Ascending aorta (tissue), 2 donors: Measurements from ENCODE around the gene METTL15. TPM values are rescaled to one million over a fixed set of nuclear protein-coding genes. Genes with fewer than 3 reads are reported as not detected.
A peak's percentile ranks its signal among the peaks of the same experiment; 100 is the strongest.

ENCODE experiments used
- DNase-seq, 2 donors: peaks; one replicate each; pipeline ENCODE4 v3.0.0-alpha.2; 2019; ENCODE audit warnings: low spot score in 2 of 2
- H3K27ac ChIP-seq, 2 donors: fragments of 200-600 bp; sonication (generic); one replicate each; pipeline ENCODE4 v1.5.1; 2016 to 2017; ENCODE audit warnings: mild to moderate bottlenecking in 1 of 2
- H3K27me3 ChIP-seq: fragments of 200-600 bp; sonication (generic); one replicate; pipeline ENCODE4 v1.5.1; 2017
- H3K36me3 ChIP-seq, 2 donors: fragments of 200-600 bp; sonication (generic); one replicate each; pipeline ENCODE4 v1.5.1; 2016
- H3K4me1 ChIP-seq, 2 donors: fragments of 200-600 bp; sonication (generic); one replicate each; pipeline ENCODE4 v1.5.1; 2016 to 2017; ENCODE audit warnings: mild to moderate bottlenecking in 1 of 2
- H3K4me3 ChIP-seq, 2 donors: fragments of 200-600 bp; sonication (generic); one replicate each; pipeline ENCODE4 v1.5.1; 2016 to 2017; ENCODE audit warnings: mild to moderate bottlenecking in 1 of 2
- H3K9me3 ChIP-seq, 2 donors: fragments of 200-600 bp; sonication (generic); one replicate each; pipeline ENCODE4 v1.5.1; 2016
- intact Hi-C: fragments of 100-400 bp; cut with DNase I; formaldehyde crosslinking; loops from one replicate; pipeline ENCODE4 v1.15.1; 2023
- total RNA-seq: library from RNA; depleted of rRNA; stranded (reverse); fragments of >200 nt; gene quantifications from one replicate; pipeline ENCODE4 v1.1.0, GENCODE V29; 2016
- TF ChIP-seq, protein P1 (sequence below), 3 experiments: fragments of 200-600 bp in 2 of 3; fragments of 450-650 bp in 1 of 3; sonication (generic) in 2 of 3; IDR thresholded peaks; one replicate each; pipeline ENCODE4 v1.5.1; 2016 to 2019; ENCODE audit warnings: antibody characterized with exemption in 3 of 3, mild to moderate bottlenecking in 1 of 3, moderate library complexity in 1 of 3

The METTL15 gene, protein sequence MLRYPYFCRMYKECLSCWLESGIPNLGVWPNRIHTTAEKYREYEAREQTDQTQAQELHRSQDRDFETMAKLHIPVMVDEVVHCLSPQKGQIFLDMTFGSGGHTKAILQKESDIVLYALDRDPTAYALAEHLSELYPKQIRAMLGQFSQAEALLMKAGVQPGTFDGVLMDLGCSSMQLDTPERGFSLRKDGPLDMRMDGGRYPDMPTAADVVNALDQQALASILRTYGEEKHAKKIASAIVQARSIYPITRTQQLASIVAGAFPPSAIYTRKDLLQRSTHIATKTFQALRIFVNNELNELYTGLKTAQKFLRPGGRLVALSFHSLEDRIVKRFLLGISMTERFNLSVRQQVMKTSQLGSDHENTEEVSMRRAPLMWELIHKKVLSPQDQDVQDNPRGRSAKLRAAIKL
- 0.32 TPM for total RNA-seq

DNA sequence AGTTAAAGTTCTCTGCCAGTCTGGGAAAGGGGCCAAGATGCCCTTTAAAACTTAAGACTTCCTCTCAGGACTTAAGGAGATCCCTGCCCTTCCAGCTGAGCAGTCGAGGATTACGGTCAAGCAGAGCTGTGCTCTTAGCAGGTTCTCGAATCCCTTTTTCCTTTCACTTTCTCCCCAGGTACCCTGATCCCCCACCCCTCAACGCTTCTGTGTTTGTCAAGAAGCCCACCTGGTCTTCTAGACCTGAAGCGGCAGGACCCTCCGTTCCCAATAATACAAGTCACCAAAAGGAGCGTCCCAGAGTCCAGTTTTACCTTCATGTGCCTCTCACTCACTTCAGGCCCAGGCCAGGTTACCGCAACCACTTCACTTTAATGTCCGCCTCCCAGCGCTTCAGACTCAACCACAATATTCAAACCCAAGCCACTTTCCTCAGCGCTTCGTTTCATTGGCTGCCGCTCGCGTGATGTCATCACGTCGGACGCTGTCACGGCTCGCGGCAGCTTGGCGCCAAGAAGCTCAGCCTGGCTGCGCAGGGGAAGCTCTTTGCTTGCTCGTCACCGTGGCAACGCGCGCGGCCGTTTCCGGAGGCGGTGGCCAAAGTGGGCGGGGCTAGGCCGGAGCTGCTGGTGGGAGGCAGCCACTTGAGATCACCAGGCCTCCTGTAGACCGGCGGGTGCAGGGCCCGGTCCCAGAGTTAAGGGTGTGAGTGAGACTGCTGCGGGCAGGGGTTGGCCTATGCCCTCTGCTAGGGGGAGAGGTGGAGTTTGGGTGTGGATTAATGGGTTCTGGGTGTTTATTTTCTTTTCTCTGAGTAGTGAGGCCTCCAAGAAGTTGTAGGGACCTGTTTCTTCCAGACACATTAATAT is at the start of gene METTL15, which contains the start of gene KIF18A:
Gene METTL15 (plus strand): TSS at position 639 of the 869 bp plus-strand sequence. CDS start 4,947 bp downstream, outside the sequence.
Gene KIF18A (minus strand): TSS at position 407 of the 869 bp plus-strand sequence. CDS start 10,209 bp downstream, outside the sequence.
- TF ChIP-seq, protein P1, sequence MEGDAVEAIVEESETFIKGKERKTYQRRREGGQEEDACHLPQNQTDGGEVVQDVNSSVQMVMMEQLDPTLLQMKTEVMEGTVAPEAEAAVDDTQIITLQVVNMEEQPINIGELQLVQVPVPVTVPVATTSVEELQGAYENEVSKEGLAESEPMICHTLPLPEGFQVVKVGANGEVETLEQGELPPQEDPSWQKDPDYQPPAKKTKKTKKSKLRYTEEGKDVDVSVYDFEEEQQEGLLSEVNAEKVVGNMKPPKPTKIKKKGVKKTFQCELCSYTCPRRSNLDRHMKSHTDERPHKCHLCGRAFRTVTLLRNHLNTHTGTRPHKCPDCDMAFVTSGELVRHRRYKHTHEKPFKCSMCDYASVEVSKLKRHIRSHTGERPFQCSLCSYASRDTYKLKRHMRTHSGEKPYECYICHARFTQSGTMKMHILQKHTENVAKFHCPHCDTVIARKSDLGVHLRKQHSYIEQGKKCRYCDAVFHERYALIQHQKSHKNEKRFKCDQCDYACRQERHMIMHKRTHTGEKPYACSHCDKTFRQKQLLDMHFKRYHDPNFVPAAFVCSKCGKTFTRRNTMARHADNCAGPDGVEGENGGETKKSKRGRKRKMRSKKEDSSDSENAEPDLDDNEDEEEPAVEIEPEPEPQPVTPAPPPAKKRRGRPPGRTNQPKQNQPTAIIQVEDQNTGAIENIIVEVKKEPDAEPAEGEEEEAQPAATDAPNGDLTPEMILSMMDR (IDR thresholded peaks at IDR 0.05): no peak
- no peaks in the 10 kb centered on the region for H3K27me3 ChIP-seq
- intact Hi-C loops: loop anchor here (1.0 to 5.0 kb wide), 4 partner anchors 411 to 1156 kb away; partner anchors contain the start of gene LIN7C
- no peaks in the 10 kb centered on the region for H3K9me3 ChIP-seq
- peak within 1 kb of the TSS; percentile 74 to 76 for H3K4me3 ChIP-seq
- H3K36me3 ChIP-seq: no peaks in the 10 kb centered on the region
- peaks cover 4 to 15% of the 10 kb centered on the region in 2 donors for H3K4me1 ChIP-seq
- peak within 1 kb of the TSS; percentile 87 to 88 for H3K27ac ChIP-seq
- peak; percentile 98 to 100 for DNase-seq

DNA sequence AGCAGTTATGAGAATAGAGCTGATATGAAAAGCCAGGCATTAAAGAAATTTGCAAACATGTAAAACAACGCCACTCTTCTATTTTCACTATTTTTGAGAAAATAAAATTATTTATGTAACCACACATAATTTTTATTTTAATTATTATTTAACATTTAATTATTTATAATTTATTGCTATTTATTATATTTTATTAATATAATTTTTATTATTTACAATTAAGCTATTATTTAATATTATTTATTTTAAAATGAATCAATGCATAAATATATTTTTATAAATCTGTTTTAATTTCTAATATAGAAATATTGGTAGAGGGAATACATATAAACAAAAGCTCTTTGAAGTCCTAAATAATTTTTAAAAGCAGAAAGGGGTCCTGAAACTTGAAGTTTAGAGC is 36.9 kb upstream of the METTL15 start:
- H3K4me3 ChIP-seq: no peak overlapping the region
- H3K27me3 ChIP-seq: no peaks in the 10 kb centered on the region
- intact Hi-C loops: no loop called here
- H3K36me3 ChIP-seq: no peaks in the 10 kb centered on the region
- no peak overlapping the region for H3K27ac ChIP-seq
- H3K4me1 ChIP-seq: no peaks in the 10 kb centered on the region
- DNase-seq: no peak
- TF ChIP-seq, protein P1 (IDR thresholded peaks at IDR 0.05): no peak
- no peaks in the 10 kb centered on the region for H3K9me3 ChIP-seq

DNA sequence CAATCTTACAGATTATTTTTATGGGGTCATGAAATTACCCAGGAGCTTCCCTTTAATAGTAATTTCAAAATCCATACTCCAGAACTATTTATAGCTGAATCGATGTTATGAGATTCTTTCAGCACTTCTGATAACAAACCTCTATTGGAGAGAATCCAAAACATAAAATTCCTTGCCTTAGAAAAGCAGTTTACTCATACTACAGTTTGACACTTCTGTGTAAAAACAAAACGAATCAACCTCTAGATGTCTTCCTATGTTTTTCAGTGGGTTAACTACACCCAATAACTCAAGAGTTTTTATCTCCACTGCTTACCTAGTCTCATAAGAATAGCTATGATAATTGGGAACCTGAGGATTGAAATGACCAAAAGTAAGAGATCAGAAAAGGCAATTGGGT is 35.9 kb upstream of the METTL15 start:
- Histone ChIP-seq H3K4me3 (no peak overlapping the region), H3K36me3 (no peaks in the 10 kb centered on the region), H3K27ac (no peak overlapping the region), H3K9me3 (no peaks in the 10 kb centered on the region), H3K27me3 (no peaks in the 10 kb centered on the region), H3K4me1 (no peaks in the 10 kb centered on the region)
- TF ChIP-seq, protein P1 (IDR thresholded peaks at IDR 0.05): no peak
- DNase-seq: no peak
- intact Hi-C loops: no loop called here

DNA sequence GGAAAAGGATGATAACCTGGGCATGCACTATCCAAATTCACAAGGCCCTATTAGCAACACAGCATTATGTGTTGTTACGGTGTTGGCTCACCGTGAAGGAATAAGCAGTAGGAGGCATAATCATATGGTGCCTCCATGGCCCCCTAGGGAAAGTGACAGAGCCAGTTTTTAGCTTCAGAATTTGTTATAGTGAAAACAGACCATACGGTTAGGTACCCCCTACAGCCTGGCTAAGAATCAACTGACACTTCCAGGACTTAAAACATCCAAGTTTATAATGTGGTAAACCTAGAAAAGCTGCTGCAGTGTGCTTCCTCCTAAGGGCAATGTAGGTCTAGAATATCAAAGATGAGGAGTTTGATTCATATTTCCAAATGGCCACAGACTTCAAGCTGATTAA is 30.7 kb upstream of the METTL15 start:
- no peak for DNase-seq
- intact Hi-C loops: no loop called here
- Histone ChIP-seq H3K9me3 (no peaks in the 10 kb centered on the region), H3K27me3 (no peaks in the 10 kb centered on the region), H3K4me1 (no peaks in the 10 kb centered on the region), H3K36me3 (no peaks in the 10 kb centered on the region), H3K27ac (no peak overlapping the region), H3K4me3 (no peak overlapping the region)
- TF ChIP-seq, protein P1 (IDR thresholded peaks at IDR 0.05): no peak

DNA sequence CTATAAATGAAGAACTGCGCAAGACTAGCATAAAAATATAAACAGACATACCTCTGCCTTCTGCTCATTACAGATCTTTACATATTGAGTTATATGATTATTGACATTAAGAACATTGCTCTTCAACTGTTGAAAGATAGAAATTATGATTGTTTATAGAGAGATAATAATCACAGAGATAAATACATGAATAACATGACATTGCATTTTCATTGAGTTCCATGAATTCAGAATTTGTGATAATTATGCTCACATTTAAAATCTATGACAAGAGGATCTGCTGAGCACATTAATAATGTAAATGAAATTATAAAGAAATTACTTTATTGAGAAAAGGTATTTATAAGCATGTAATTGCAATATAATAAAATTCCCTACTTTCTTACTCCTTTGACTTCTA is 25.1 kb upstream of the METTL15 start:
- Histone ChIP-seq H3K9me3 (no peaks in the 10 kb centered on the region), H3K27ac (no peak overlapping the region), H3K27me3 (no peaks in the 10 kb centered on the region), H3K4me3 (no peak overlapping the region), H3K4me1 (no peaks in the 10 kb centered on the region), H3K36me3 (no peaks in the 10 kb centered on the region)
- TF ChIP-seq, protein P1 (IDR thresholded peaks at IDR 0.05): no peak
- DNase-seq: no peak
- intact Hi-C loops: no loop called here
